ENCODE results near the gene BFSP2. TPM values are rescaled to one million over a fixed set of nuclear protein-coding genes. Genes with fewer than 3 reads are reported as not detected.

The BFSP2 gene
- total RNA-seq, 4 donors from 2014 or later, result 2.6 TPM; not detected in 3

DNA sequence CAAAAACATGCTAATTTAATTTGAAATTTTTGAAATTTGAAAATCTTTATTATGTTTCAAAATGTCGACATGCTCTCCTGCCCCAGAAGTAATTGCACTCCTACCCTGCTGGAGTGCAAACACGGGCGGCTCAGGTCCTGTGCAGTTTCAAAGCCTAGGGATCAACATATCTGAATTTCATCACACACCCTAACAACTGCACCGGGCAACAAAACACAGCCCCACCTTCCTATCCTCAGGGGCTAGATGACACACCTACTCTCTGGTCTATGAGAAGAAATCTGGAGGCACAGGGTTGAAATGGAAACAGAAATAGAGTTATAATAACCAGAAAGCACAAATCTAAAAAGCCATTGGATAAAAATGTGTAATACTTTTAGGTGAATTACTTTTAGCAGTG lies 61.4 kb downstream of the BFSP2 start:
- Histone ChIP-seq H3K9me3 (peaks cover 0 to 3% (median 0%) of the 10 kb centered on the region in 4 donors), H3K27me3 (no peaks in the 10 kb centered on the region), H3K36me3 (no peaks in the 10 kb centered on the region), H3K4me1 (peaks cover 0 to 25% (median 5%) of the 10 kb centered on the region in 4 donors), H3K27ac (no peak overlapping the region), H3K4me3 (no peak overlapping the region)
- 45 to 50% methylated on average over 4 of the region's 4 CpGs for WGBS, 2 donors
- no peak for DNase-seq (ENCODE audit: low spot score in 2 of 2)
- TF ChIP-seq, protein P1, sequence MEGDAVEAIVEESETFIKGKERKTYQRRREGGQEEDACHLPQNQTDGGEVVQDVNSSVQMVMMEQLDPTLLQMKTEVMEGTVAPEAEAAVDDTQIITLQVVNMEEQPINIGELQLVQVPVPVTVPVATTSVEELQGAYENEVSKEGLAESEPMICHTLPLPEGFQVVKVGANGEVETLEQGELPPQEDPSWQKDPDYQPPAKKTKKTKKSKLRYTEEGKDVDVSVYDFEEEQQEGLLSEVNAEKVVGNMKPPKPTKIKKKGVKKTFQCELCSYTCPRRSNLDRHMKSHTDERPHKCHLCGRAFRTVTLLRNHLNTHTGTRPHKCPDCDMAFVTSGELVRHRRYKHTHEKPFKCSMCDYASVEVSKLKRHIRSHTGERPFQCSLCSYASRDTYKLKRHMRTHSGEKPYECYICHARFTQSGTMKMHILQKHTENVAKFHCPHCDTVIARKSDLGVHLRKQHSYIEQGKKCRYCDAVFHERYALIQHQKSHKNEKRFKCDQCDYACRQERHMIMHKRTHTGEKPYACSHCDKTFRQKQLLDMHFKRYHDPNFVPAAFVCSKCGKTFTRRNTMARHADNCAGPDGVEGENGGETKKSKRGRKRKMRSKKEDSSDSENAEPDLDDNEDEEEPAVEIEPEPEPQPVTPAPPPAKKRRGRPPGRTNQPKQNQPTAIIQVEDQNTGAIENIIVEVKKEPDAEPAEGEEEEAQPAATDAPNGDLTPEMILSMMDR (IDR thresholded peaks at IDR 0.05), result no peak
- no peak for TF ChIP-seq EP300 (IDR thresholded peaks at IDR 0.05)
- no peak for TF ChIP-seq POLR2A (IDR thresholded peaks at IDR 0.05)

DNA sequence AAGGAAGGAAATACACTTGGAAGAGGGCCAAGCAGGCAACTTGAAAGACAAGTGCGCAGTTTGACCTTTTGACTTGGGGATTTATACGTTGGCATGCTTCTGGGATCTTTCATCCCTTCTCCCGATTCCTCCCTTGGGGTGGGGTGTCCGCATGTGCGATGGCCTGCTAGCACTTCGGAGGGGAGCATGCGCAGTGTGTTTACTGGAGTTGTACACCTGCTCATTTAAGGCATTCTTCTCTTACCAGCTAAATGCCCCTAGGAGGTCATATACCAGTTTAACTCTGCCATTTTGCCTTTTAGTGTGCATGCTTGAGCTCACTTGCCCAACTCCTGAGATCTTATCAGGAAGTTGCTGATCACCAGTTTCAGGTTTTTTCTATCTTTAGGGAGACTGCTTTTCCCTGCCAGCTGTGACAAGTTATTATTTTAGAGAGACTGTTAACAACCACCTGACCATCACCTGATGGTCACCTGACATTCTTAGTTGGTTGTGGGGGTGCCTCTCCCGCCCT lies 63.5 kb downstream of the BFSP2 start:
- Histone ChIP-seq H3K4me3 (no peak overlapping the region), H3K27me3 (no peaks in the 10 kb centered on the region), H3K9me3 (no peaks in the 10 kb centered on the region), H3K4me1 (peaks cover 0 to 25% (median 5%) of the 10 kb centered on the region in 4 donors), H3K36me3 (no peaks in the 10 kb centered on the region), H3K27ac (no peak overlapping the region)
- TF ChIP-seq, protein P1 (IDR thresholded peaks at IDR 0.05), result no peak
- no peak for TF ChIP-seq POLR2A (IDR thresholded peaks at IDR 0.05)
- TF ChIP-seq EP300 (IDR thresholded peaks at IDR 0.05), result no peak
- 71 to 75% methylated on average over 8 of the region's 8 CpGs for WGBS, 2 donors
- no peak for DNase-seq (ENCODE audit: low spot score in 2 of 2)

DNA sequence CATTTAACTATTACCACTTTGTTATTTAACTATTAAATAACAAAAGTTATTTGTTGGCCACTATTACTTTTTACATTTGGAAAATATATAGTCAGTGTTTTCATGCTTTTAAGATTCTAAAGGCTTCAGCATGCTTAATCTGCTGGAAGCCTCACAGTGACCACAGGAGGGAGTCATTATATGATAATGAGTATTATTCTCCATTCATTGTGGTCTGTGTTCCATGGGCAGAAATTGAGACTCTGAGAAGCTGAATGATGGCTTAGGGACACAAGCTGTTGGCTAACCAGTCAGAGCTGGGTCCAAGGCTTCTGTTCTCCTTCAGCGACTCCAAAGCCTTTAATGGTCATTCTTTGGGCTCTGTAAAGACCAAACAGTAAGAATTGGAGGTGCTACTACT lies 64.7 kb downstream of the BFSP2 start:
- DNase-seq (ENCODE audit: low spot score in 2 of 2), result no peak
- H3K27me3 ChIP-seq, result no peaks in the 10 kb centered on the region
- WGBS, 2 donors, result 79 to 86% methylated on average over 1 of the region's 1 CpG
- no peak overlapping the region for H3K27ac ChIP-seq
- H3K36me3 ChIP-seq, result no peaks in the 10 kb centered on the region
- no peaks in the 10 kb centered on the region for H3K9me3 ChIP-seq
- no peak overlapping the region for H3K4me3 ChIP-seq
- peaks cover 0 to 24% (median 5%) of the 10 kb centered on the region in 4 donors for H3K4me1 ChIP-seq
- TF ChIP-seq EP300 (IDR thresholded peaks at IDR 0.05), result no peak
- TF ChIP-seq, protein P1 (IDR thresholded peaks at IDR 0.05), result peak in 1 of 5 experiments; percentile 11

DNA sequence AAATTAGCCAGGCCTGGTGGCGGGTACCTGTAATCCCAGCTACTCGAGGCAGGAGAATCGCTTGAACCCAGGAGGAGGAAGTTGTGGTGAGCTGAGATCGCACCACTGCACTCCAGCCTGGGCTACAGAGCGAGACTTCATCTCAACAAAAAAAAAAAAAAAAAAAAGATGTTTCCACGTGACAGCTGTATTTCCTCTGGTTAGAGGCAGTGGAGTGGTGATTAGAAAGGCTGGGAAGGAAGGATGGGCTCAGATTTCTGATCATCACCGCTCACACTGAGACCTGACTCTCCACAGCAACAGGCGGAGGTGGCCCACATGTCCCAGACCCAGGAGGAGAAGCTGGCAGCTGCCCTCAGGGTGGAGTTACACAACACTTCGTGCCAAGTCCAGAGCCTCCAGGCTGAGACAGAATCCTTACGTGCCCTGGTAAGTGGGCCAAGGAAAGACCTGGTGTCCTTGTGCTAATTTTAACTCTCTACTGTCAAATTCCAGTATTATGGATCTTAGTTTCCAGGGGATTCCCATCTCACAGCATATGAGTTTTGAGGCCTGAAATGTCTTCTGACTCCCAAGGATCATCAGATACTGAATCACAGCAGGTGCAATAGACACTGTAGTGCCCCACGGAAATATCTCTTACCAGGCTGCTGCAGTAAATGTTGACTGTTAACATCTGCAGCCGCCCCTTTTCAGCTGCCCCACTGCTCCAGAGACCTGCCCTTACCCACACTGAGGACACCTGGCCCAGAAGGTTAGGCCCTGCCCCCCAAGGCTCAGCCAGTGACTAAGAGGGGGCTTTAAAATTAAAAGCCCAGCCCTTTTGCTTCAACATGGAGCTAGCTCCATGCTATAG lies 66.9 kb downstream of the BFSP2 start:
- Histone ChIP-seq H3K9me3 (no peaks in the 10 kb centered on the region), H3K4me3 (no peak overlapping the region), H3K27ac (no peak overlapping the region), H3K4me1 (peaks cover 0 to 4% (median 0%) of the 10 kb centered on the region in 4 donors), H3K27me3 (no peaks in the 10 kb centered on the region), H3K36me3 (no peaks in the 10 kb centered on the region)
- TF ChIP-seq POLR2A (IDR thresholded peaks at IDR 0.05), result no peak
- no peak for TF ChIP-seq EP300 (IDR thresholded peaks at IDR 0.05)
- TF ChIP-seq, protein P1 (IDR thresholded peaks at IDR 0.05), result no peak
- 71 to 79% methylated on average over 8 to 12 of the region's 12 CpGs for WGBS, 2 donors
- no peak for DNase-seq (ENCODE audit: low spot score in 2 of 2)

DNA sequence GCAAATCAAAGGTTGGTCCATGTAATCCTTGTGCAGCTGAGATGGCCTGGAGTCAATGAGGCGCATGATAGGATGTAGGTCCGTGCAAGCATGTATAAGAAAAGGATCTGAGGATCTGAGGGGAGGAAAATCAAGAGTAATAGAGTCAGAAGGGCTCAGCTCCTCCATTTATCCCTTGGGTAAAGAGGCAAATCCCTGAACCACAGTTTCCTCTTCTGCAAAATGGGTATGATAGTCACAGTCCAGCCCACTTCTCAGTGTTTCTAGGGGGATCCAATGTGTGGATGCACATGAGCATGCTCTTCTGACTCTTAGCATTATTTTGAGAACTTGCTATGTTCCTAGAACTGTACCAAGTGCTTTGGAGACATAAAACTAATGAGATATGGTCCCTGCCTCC lies 67.9 kb downstream of the BFSP2 start:
- Histone ChIP-seq H3K27ac (no peak overlapping the region), H3K36me3 (no peaks in the 10 kb centered on the region), H3K9me3 (no peaks in the 10 kb centered on the region), H3K4me1 (peaks cover 0 to 4% (median 0%) of the 10 kb centered on the region in 4 donors), H3K27me3 (no peaks in the 10 kb centered on the region), H3K4me3 (no peak overlapping the region)
- TF ChIP-seq POLR2A (IDR thresholded peaks at IDR 0.05), result no peak
- TF ChIP-seq EP300 (IDR thresholded peaks at IDR 0.05), result no peak
- TF ChIP-seq, protein P1 (IDR thresholded peaks at IDR 0.05), result no peak
- DNase-seq (ENCODE audit: low spot score in 2 of 2), result no peak
- 92% methylated on average over 2 of the region's 2 CpGs for WGBS, 2 donors

All from tibial nerve (tissue), 4 donors.